Naive thymus-derived CD8-positive, alpha-beta T cell (primary cell): Measurements from ENCODE around the gene ADIPOR1. TPM values are rescaled to one million over a fixed set of nuclear protein-coding genes. Genes with fewer than 3 reads are reported as not detected.
"Not testable (repeated sequence)": the region's sequence is repeated elsewhere in the genome, so short reads cannot be mapped to it uniquely, and the experiment has no call there.

ENCODE experiments used
- ATAC-seq, 2 donors: fragments of 150-1000 bp; cut with Tn5 transposase in 1 of 2; sonication (Bioruptor Pico), chemical (Tn5 transposase) in 1 of 2; 1 replicate in 1 of 2; 2 replicates in 1 of 2; pipeline ENCODE4 v1.10.0; 2021; ENCODE audit warnings: mild to moderate bottlenecking in 2 of 2, moderate library complexity in 2 of 2
- POLR2A ChIA-PET: fragments of 350-600 bp; sonication (Branson Sonifier 250); formaldehyde crosslinking; loops from one replicate; lab custom pipeline; 2021; ENCODE audit warnings: antibody characterized with exemption; lab: Charles Lee
- DNase-seq, 10 donors: peaks; one replicate each; pipeline versions ENCODE4 v3.0.0 to v3.0.0-alpha.2; 2020 to 2022
- H3K27ac Mint-ChIP-seq, 10 donors: one replicate each; pipeline ENCODE4 v1.8.0; 2020 to 2022; ENCODE audit warnings: mild to moderate bottlenecking in 10 of 10, mixed read lengths in 10 of 10, moderate library complexity in 4 of 10, inconsistent platforms in 1 of 10
- H3K27me3 Mint-ChIP-seq, 5 donors: one replicate each; pipeline ENCODE4 v1.8.0; 2021 to 2022; ENCODE audit warnings: mixed read lengths in 5 of 5
- H3K36me3 Mint-ChIP-seq, 3 donors: one replicate each; pipeline ENCODE4 v1.8.0; 2020 to 2022; ENCODE audit warnings: mixed read lengths in 3 of 3, mild to moderate bottlenecking in 2 of 3, inconsistent platforms in 1 of 3
- H3K4me1 Mint-ChIP-seq, 4 donors: one replicate each; pipeline ENCODE4 v1.8.0; 2021 to 2022; ENCODE audit warnings: mixed read lengths in 4 of 4
- H3K4me3 Mint-ChIP-seq, 10 donors: one replicate each; pipeline ENCODE4 v1.8.0; 2020 to 2022; ENCODE audit warnings: mild to moderate bottlenecking in 10 of 10, mixed read lengths in 10 of 10, moderate library complexity in 6 of 10, inconsistent platforms in 1 of 10
- H3K9me3 Mint-ChIP-seq, 9 donors: one replicate each; pipeline ENCODE4 v1.8.0; 2020 to 2022; ENCODE audit warnings: mixed read lengths in 9 of 9, mild to moderate bottlenecking in 3 of 9, inconsistent platforms in 1 of 9, moderate library complexity in 1 of 9
- polyA plus RNA-seq, 3 donors: library from polyadenylated mRNA; unstranded; fragments of 300-500 nt; fragmentation: Illumina TruSeq; gene quantifications; one replicate each; pipeline ENCODE4 v1.2.3, GENCODE V29; 2021
- total RNA-seq, 8 experiments: library from RNA in 2 of 8; stranded (reverse) in 2 of 8; gene quantifications; one replicate each; pipeline ENCODE4 v1.2.3 and lab custom pipeline; 2021 to 2026

The ADIPOR1 gene
- total and polyA plus RNA-seq, 5 experiments from 2014 or later, result 51.9 to 91.8 (median 71.6) TPM

GRCh38 chr1:202952818-202953217 is 5.3 kb downstream of the ADIPOR1 start:
- peak overlapping the region in 9 of 10 donors; percentile 4 to 80 (median 53) for H3K27ac Mint-ChIP-seq
- H3K4me1 Mint-ChIP-seq, result peaks cover 30 to 68% (median 60%) of the 10 kb centered on the region in 4 donors
- H3K36me3 Mint-ChIP-seq, result peaks cover 0 to 30% (median 3%) of the 10 kb centered on the region in 3 donors
- DNase-seq, result no peak
- H3K27me3 Mint-ChIP-seq, result no peaks in the 10 kb centered on the region
- peak overlapping the region in 1 of 10 donors; percentile 7 for H3K4me3 Mint-ChIP-seq
- POLR2A ChIA-PET, result interaction anchor here (0.7 to 2.1 kb wide), 4 partner anchors 15 to 25 kb away, joined by 3 to 7 read pairs (median 4); partner anchors contain the start of gene KLHL12
- ATAC-seq, result peak; percentile 50 to 69
- H3K9me3 Mint-ChIP-seq, result no peaks in the 10 kb centered on the region

- POLR2A ChIA-PET, result interaction anchor here (0.7 to 2.1 kb wide), 2 partner anchors 16 to 24 kb away, joined by 3 to 7 read pairs; no protein-coding TSS in a partner anchor
- no peaks in the 10 kb centered on the region for H3K27me3 Mint-ChIP-seq
- no peaks in the 10 kb centered on the region for H3K9me3 Mint-ChIP-seq
- H3K4me3 Mint-ChIP-seq, result no peak overlapping the region
- no peak for ATAC-seq
- peaks cover 26 to 64% (median 55%) of the 10 kb centered on the region in 4 donors for H3K4me1 Mint-ChIP-seq
- peak overlapping the region in 8 of 10 donors; percentile 6 to 79 (median 52) for H3K27ac Mint-ChIP-seq
- H3K36me3 Mint-ChIP-seq, result peaks cover 0 to 34% (median 3%) of the 10 kb centered on the region in 3 donors
- no peak for DNase-seq
These were observed 6.0 kb downstream of the ADIPOR1 start for GRCh38 chr1:202952099-202952498.

GRCh38 chr1:202951437-202951836 is 6.7 kb downstream of the ADIPOR1 start:
- ATAC-seq (no peak), DNase-seq (no peak)
- Mint-ChIP-seq H3K27ac (peak overlapping the region in 6 of 10 donors; percentile 6 to 80 (median 56)), H3K4me1 (peaks cover 24 to 58% (median 49%) of the 10 kb centered on the region in 4 donors), H3K4me3 (no peak overlapping the region), H3K9me3 (no peaks in the 10 kb centered on the region), H3K36me3 (peaks cover 0 to 40% (median 3%) of the 10 kb centered on the region in 3 donors), H3K27me3 (no peaks in the 10 kb centered on the region)
- POLR2A ChIA-PET, result interaction anchor here (0.6 to 2.1 kb wide), 2 partner anchors 17 to 24 kb away, joined by 4 to 7 read pairs; partner anchors contain the start of gene KLHL12

- Mint-ChIP-seq H3K4me3 (no peak overlapping the region), H3K27ac (no peak overlapping the region), H3K9me3 (no peaks in the 10 kb centered on the region), H3K27me3 (no peaks in the 10 kb centered on the region), H3K4me1 (peaks cover 0 to 7% (median 3%) of the 10 kb centered on the region in 4 donors), H3K36me3 (peaks cover 4 to 95% (median 23%) of the 10 kb centered on the region in 3 donors)
- POLR2A ChIA-PET, result interaction anchor here (1.4 kb wide), 1 partner anchor 9 kb away, joined by 3 read pairs; no protein-coding TSS in a partner anchor
- no peak for ATAC-seq
- DNase-seq, result no peak
These were observed 12.6 kb downstream of the ADIPOR1 start for GRCh38 chr1:202945483-202945882.

GRCh38 chr1:202944438-202944921 is 13.6 kb downstream of the ADIPOR1 start:
- H3K27me3 Mint-ChIP-seq, result no peaks in the 10 kb centered on the region
- peaks cover 4 to 91% (median 22%) of the 10 kb centered on the region in 3 donors for H3K36me3 Mint-ChIP-seq
- peaks cover 0 to 7% (median 3%) of the 10 kb centered on the region in 4 donors for H3K4me1 Mint-ChIP-seq
- H3K27ac Mint-ChIP-seq, result peak overlapping the region in 3 of 10 donors; percentile 9 to 37 (median 12)
- POLR2A ChIA-PET, result interaction anchor here (1.0 kb wide), 1 partner anchor 17 kb away, joined by 4 read pairs; the partner anchor contains the start of gene KLHL12
- ATAC-seq, result no peak
- no peak overlapping the region for H3K4me3 Mint-ChIP-seq
- DNase-seq, result no peak
- no peaks in the 10 kb centered on the region for H3K9me3 Mint-ChIP-seq

GRCh38 chr1:202942426-202942825 is 15.7 kb downstream of the ADIPOR1 start:
- Mint-ChIP-seq H3K4me3 (no peak overlapping the region), H3K27ac (no peak overlapping the region), H3K27me3 (no peaks in the 10 kb centered on the region), H3K36me3 (peaks cover 4 to 73% (median 20%) of the 10 kb centered on the region in 3 donors), H3K4me1 (peaks cover 0 to 2% (median 0%) of the 10 kb centered on the region in 4 donors), H3K9me3 (no peaks in the 10 kb centered on the region)
- DNase-seq (no peak), ATAC-seq (no peak)
- POLR2A ChIA-PET, result no interaction called here

GRCh38 chr1:202941372-202941771 is 16.7 kb downstream of the ADIPOR1 start:
- POLR2A ChIA-PET, result interaction anchor here (0.5 kb wide), 1 partner anchor 1610 kb away, joined by 4 read pairs; no protein-coding TSS in a partner anchor
- no peak for ATAC-seq
- H3K36me3 Mint-ChIP-seq, result peaks cover 4 to 65% (median 20%) of the 10 kb centered on the region in 3 donors

GRCh38 chr1:202940561-202940960 is 17.6 kb downstream of the ADIPOR1 start:
- Mint-ChIP-seq H3K36me3 (peaks cover 4 to 57% (median 16%) of the 10 kb centered on the region in 3 donors), H3K9me3 (no peaks in the 10 kb centered on the region), H3K4me1 (no peaks in the 10 kb centered on the region), H3K4me3 (no peak overlapping the region), H3K27ac (no peak overlapping the region), H3K27me3 (no peaks in the 10 kb centered on the region)
- POLR2A ChIA-PET, result interaction anchor here (0.5 kb wide), 1 partner anchor 1611 kb away, joined by 4 read pairs; no protein-coding TSS in a partner anchor
- no peak for ATAC-seq
- no peak for DNase-seq

More at GRCh38 chr1:202941372-202941771, 16.7 kb downstream of the ADIPOR1 start:
- H3K4me1 Mint-ChIP-seq, result peaks cover 0 to 2% (median 0%) of the 10 kb centered on the region in 4 donors
- no peak overlapping the region for H3K4me3 Mint-ChIP-seq
- H3K9me3 Mint-ChIP-seq, result no peaks in the 10 kb centered on the region
- DNase-seq, result no peak
- H3K27me3 Mint-ChIP-seq, result no peaks in the 10 kb centered on the region
- H3K27ac Mint-ChIP-seq, result peak overlapping the region in 3 of 10 donors; percentile 58 to 92 (median 75)

- Mint-ChIP-seq H3K4me1 (no peaks in the 10 kb centered on the region), H3K27me3 (peaks cover 2 to 19% (median 12%) of the 10 kb centered on the region in 5 donors), H3K27ac (no peak overlapping the region), H3K9me3 (no peaks in the 10 kb centered on the region), H3K36me3 (peaks cover 4 to 35% (median 6%) of the 10 kb centered on the region in 3 donors), H3K4me3 (no peak overlapping the region)
- no peak for ATAC-seq
- POLR2A ChIA-PET, result no interaction called here
- no peak for DNase-seq
These were observed 19.7 kb downstream of the ADIPOR1 start for GRCh38 chr1:202938287-202938925.

- H3K4me3 Mint-ChIP-seq, POLR2A ChIA-PET, ATAC-seq, H3K27ac Mint-ChIP-seq, DNase-seq, H3K9me3 Mint-ChIP-seq, H3K4me1 Mint-ChIP-seq: not testable (repeated sequence)
- Mint-ChIP-seq H3K27me3 (peaks cover 2 to 20% (median 13%) of the 10 kb centered on the region in 5 donors), H3K36me3 (peaks cover 0 to 15% (median 0%) of the 10 kb centered on the region in 3 donors)
These were observed 21.7 kb downstream of the ADIPOR1 start for GRCh38 chr1:202936409-202936808.

GRCh38 chr1:202935844-202936243 is 22.3 kb downstream of the ADIPOR1 start:
- Mint-ChIP-seq H3K36me3 (peaks cover 0 to 10% (median 0%) of the 10 kb centered on the region in 3 donors), H3K4me3 (no peak overlapping the region), H3K4me1 (no peaks in the 10 kb centered on the region), H3K9me3 (peaks cover 0 to 3% (median 0%) of the 10 kb centered on the region in 9 donors), H3K27ac (no peak overlapping the region), H3K27me3 (peaks cover 2 to 20% (median 13%) of the 10 kb centered on the region in 5 donors)
- DNase-seq (no peak), ATAC-seq (no peak)
- POLR2A ChIA-PET, result no interaction called here

GRCh38 chr1:202934755-202935154 is 23.4 kb downstream of the ADIPOR1 start:
- ATAC-seq (no peak), DNase-seq (no peak)
- Mint-ChIP-seq H3K4me1 (no peaks in the 10 kb centered on the region), H3K36me3 (no peaks in the 10 kb centered on the region), H3K4me3 (no peak overlapping the region), H3K9me3 (peaks cover 0 to 3% (median 0%) of the 10 kb centered on the region in 9 donors), H3K27ac (no peak overlapping the region), H3K27me3 (peaks cover 2 to 20% (median 13%) of the 10 kb centered on the region in 5 donors)
- POLR2A ChIA-PET, result no interaction called here
